Right lobe of liver (tissue), 4 donors: Measurements from ENCODE around the gene BABAM1.

Source experiments
- CTCF ChIP-seq, 4 donors: fragments of 200-600 bp in 3 of 4; fragments of 450-650 bp in 1 of 4; IDR thresholded peaks; one replicate each; pipeline versions ENCODE4 v1.5.1 to v1.8.0; 2016 to 2022; ENCODE audit warnings: antibody characterized with exemption in 4 of 4, mild to moderate bottlenecking in 2 of 4
- POLR2A ChIP-seq: fragments of 450-650 bp; IDR thresholded peaks from one replicate; pipeline ENCODE4 v1.6.1; 2017; ENCODE audit warnings: antibody characterized with exemption, mild to moderate bottlenecking
- donor health status: DM: no; HTN: no; CAD: no.
- donor health status: DM: no; HTN: no; CAD: no.
- donor health status: DM: no; HTN: yes; CAD: no.

- no peak for TF ChIP-seq POLR2A
- peak; percentile 39 to 62 (median 50) for TF ChIP-seq CTCF (IDR thresholded peaks at IDR 0.05)
Measured at GRCh38 chr19:17292301-17293074, 25.2 kb downstream of the BABAM1 start.
